CD4-positive, alpha-beta T cell treated with Interleukin-6 at 100 ng/mL for 8 hours (primary cell): ENCODE data around the gene POLR1F.
"Not testable (repeated sequence)": the region's sequence is repeated elsewhere in the genome, so short reads cannot be mapped to it uniquely, and the experiment has no call there.

Experiments
- DNase-seq: peaks from one replicate; pipeline ENCODE4 v3.0.0-alpha.2; 2020; ENCODE audit warnings: mixed read lengths, low spot score

Gene POLR1F, protein sequence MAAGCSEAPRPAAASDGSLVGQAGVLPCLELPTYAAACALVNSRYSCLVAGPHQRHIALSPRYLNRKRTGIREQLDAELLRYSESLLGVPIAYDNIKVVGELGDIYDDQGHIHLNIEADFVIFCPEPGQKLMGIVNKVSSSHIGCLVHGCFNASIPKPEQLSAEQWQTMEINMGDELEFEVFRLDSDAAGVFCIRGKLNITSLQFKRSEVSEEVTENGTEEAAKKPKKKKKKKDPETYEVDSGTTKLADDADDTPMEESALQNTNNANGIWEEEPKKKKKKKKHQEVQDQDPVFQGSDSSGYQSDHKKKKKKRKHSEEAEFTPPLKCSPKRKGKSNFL

DNA sequence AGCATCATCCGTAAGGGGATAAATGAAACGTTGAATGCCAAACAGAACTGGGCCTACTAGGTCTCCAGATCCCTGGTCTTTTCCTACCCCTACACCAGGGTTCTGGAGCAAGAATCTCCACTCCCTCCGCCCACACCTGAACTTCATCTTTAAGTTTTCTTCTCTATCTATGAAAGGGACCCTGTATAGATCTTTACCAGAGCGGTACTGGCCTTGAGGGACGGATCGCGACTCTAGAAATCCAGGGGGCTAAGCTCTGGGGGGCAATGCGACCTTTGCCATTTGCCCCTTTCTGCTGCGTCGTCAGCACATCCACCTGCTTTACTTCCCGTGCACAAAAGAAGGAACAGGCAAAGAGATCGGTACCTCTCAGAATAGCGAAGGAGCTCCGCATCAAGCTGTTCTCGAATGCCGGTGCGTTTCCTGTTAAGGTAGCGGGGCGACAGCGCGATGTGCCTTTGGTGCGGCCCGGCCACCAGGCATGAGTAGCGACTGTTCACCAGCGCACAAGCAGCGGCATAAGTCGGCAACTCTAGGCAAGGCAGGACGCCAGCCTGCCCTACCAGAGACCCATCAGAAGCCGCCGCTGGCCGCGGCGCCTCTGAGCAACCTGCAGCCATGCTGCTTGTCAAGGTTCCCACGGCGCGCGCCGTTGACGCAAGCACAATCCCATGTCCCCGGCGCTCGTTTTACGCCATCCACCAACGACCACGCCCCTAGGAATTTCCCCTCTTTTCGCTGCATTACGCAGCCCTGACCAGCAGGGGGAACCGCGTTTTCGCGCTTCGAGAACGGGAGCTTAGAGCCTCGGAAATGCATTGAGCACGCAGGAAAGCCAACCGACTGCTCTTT lies at the start of gene POLR1F:
Gene POLR1F (minus strand): TSS at position 641 of the 852 bp plus-strand sequence. CDS start 21 bp downstream, at position 620.
- DNase-seq = peak; percentile 92

DNA sequence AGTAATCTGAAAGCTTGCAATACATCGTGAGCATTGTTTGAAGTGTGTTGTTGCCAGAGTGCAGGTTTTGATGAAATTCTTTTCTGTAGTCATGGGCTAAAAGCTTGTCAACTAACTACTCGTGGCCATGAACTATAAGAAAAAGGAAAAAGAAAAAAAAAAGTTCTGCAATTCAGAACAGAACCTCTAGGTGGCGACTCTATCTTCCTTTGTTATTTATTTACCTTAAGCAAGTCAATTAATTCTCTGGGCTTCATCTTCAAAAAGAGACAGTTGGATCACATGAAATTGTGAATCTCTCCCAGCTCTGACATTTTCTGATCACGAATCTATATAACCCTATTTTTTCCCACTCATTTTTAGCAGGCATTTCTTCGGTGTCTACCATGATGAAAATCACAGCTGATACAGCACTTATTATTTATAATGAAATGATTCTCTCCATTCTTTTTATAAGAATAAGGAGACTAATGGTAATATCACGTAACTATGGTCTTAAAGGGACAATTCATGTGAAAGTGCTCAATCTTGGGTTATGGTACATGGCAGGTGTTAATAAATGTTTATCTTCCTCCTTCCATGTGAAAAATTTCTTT lies 45.8 kb upstream of the POLR1F start:
- DNase-seq = no peak

DNA sequence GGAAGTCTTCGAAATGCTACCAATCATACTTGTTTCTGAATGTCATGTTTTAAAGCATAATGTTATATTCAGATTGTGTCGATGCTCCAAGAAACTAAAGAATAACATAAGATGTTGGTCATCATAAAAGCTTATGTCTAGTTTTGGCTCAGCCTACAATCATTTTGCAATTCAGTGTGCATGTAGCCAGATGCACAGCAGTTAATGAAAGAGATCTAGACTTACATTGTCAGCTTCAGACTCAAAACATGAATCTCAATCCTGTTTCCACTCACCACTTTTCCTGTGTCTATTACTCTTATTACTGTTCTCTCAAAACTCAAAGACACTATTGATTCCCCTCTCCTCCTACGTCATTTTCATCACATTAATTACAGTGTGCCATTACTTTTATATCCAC lies 43.2 kb upstream of the POLR1F start:
- DNase-seq = no peak

DNA sequence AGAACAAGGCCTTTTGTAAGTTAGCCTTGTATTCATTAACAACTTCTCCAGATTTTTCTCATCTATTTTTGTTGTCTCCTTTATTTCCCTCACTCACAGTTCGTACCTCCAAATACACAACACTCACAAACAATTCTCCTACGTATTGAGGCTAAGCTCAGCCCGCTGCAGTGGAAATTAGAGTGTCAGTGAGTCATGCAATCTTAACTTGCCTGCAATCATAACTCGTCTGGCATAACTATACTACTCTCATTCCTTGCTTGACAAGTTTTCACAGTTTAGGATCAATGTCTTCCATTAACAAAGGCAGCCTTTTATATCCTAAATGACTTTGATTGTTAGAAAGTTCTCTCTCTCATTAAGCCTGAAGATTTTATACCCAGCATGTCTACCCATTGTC lies 40.8 kb upstream of the POLR1F start:
- no peak for DNase-seq

DNA sequence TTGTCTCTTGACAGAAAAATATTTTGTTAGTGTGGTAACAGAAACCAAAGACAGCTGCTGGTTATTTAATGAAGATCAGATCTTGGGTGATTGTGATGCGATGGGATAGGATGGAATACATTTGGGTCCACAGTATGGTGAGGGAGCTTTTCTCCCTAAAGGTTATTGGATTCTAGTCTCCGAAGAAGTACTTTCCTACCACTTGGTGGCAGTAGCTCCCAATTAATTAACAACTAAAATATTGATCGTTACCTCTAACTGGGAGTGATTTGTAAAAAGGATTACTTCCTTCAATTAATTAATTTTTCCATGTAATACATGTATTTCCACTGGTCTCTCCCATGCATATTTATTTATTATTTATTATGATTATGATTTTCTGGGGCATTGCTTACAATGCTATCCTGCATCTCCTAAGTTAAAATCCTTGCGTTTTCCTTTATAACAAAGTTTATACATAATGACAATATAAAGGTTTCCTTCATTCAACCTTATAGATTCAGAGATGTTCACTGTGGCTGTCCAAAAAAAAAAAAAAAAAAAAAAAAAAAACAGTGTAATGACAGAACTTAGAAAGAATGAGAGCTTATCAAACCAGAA lies 39.0 kb upstream of the POLR1F start:
- DNase-seq = no peak

DNA sequence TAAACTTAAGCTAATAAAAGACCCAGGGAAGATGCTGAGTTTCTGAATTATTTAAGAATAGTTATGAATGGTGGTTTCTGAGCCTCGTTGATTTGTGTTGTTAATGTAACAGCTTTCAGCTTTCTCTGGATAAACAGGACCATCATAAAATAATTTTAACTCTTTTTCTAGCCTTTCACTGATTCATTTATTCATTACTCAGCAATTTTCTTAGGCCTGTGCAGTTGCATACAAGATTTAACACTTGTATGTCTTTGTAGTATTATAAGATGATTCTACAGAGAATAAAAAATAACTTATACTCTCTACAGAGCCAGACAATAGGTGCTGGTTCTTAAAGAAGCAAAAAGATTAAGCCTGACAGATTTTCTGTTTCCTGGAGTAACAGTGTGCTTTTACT lies 35.2 kb upstream of the POLR1F start:
- no peak for DNase-seq

DNA sequence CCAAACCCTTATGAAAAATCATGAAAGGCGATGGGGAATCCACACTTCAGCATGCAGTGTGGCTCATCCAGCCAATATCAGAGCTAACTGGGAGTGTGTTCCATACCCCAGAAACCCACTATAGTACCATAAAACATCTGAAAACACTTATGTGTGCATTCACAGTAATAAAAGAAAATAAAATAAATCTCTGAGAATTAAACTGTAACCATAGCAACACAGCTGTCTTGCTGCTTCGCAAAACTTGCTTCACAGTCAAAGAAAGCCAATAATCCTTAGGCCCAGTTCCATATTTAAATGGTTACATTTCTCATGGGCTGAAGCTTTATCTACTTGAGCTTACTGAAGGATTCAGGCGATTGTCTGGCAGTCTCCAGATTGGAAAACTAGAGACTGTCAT lies 19.9 kb upstream of the POLR1F start:
- DNase-seq = no peak

DNA sequence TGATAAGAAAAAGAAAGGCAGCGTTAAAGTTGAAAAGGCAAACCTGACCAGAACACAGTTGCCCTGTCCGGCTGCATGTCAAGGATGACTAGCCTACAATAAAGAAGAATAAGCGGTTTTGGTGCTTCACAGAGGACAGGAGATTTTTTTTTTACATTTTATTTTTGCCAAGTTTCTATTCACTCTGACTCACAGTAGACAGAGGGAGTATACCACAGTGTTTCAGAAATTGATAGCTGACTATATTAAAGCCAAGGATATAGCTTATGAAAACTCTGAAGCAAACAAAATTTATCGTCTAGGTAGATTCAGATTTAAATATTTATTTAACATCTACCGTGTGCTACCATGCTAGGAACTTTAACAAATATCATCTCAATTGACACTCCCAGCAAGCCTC lies 16.9 kb upstream of the POLR1F start:
- no peak for DNase-seq

DNA sequence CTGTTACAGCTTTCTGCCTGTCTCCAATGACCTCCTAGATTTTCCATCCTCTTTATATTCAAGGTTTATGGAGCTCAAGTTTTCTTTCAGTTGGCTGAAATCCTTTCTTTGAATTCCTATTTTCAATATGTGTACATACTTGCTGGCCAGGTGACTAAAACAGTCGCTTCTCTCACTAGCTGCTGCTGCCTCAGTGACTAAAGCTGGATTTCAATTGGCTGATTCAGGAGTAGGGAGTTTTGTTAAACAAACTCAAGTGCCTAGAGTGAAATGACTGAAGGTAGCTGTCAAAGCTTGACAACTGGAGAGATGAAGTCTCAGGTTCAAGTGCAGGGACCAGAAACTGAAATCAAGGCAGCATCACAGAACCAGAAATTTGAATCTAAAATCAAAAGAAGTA lies 6.7 kb upstream of the POLR1F start:
- DNase-seq = no peak

DNA sequence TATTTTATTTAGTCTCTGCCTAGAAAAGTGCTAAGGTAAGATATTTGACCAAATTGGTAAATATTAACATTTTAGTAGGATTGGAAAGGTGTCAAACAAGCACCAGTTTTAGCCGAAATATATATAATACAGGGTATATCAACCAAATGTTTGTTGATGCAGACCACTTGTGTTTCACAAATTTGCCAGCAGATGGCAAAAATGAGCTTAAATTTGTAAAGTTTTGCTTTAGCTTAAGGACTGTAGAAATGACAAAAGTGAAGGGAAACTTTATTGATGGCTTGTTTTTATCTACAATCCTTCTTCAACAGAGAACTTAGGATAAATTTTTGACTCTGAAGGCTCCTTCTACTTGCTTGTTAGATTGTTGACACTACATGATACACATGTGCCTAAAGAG lies 4.8 kb upstream of the POLR1F start:
- peak; percentile 44 for DNase-seq

DNA sequence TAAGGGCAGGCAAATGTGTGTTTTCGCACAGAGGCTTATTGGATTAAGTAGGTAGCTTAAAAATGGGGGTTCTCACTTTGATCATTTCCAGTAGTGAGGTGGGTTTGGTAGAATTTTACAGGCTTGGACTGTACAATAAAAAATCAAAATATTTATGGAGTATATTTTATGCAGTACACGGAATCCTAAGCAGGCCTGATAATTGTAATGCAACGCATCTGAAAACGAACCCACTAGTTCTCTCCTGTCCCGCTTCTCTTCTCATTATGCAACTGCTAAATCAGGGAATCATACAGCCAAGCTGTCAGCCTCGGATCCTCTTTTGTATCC lies 377 bp upstream of the POLR1F start:
- DNase-seq = no peak

DNA sequence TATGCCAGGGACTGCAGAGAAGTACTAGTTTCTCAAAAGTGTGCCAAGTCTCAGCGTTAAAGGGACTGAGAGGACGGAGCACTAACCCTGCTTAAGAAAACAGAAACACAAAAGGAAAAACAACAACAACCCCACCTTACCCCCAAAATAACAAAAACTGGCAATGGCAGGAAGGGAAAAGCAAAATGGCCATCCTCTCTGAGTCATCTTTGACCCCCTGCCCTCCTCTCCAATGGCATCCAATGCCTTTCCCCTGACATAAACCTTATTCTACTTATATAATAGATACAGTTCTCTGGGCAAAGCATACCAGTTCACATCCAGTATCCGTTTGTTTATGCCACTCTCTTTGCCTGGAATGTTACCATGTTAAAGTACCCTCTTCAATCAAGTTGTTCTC lies 1.6 kb downstream of the POLR1F start:
- DNase-seq = no peak

DNA sequence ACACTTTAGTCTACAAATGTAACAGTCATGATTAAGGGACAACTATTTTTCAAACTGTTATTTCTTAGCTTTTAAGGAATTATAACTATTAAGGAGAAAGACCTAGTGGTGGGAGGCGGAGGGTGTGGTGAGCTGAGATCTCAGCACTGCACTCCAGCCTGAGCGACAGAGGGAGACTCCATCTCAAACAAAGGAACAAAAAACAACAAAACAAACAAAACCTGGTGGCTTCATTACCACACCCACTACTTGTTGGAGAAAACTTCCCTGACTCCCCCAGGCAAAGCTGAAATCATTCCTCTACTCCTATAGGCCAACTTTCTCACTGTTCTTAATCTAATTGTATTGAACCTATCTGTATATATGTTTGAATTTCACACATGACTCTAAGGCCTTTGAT lies 3.2 kb downstream of the POLR1F start:
- no peak for DNase-seq

DNA sequence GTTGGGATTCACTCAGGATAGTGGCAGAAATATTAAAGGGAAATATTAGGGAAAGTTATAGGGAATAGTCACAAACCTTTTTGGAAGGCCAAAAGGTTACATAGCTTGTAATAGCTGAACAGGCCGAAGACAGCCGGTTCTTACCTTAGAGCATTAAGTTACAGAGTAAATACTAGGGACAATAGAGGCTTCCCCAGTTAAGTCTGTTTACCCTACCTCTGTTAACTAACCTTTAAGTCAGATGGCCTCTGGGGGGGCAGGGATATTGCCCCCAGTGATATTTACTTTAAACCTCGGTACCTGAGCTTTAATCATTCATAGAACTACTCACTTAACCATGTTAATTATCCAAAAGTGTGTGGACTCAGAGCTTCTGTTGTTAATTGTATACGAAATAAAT lies 7.4 kb downstream of the POLR1F start:
- DNase-seq = no peak

DNA sequence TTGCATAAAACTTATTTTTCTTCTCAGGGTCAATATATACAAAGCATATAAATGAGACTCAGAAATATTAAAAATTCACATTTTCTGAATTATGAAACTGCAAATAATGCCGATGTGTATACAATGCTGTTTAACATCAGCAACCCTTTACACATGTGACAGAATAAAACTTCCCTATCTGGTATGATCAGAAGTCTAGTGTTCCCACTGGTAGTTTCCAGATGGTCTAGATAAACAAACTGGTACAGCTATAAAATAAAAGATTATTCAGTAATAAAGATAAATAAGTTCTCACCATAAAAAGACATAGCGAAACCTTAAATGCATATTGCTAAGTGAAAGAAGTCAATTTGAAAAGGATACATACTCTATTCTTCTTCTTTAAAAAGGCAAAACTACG lies 7.9 kb downstream of the POLR1F start:
- DNase-seq = no peak

DNA sequence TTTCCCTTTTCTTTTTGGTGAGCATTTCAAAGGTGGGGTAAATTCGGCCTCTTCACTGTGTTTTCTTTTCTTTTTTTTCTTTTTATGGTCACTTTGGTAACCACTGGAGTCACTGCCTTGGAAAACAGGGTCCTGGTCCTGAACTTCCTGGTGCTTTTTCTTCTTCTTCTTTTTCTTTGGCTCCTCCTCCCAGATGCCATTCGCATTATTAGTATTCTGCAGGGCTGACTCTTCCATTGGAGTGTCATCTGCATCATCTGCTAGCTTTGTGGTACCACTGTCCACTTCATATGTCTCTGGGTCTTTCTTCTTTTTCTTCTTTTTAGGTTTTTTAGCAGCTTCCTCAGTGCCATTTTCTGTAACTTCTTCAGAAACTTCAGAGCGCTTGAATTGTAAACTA lies 10.5 kb downstream of the POLR1F start:
- no peak for DNase-seq

DNA sequence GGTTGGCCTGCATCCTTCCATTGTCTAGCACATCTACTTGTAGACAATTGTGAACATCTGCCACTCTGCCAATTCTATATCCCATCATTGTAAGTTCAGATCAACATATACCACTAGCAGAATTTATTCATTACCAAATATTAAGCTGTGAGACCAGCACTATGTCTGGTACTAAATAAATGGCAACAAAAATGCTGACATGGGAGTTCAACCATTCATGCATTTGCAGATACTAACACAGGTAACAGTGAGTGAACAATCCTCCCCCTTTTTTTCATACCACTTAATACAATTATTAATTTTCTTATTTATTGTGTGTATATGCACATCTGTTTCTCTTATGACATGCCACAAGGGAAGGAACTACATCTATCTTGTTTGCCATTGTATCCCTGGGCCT lies 11.9 kb downstream of the POLR1F start:
- DNase-seq = no peak

DNA sequence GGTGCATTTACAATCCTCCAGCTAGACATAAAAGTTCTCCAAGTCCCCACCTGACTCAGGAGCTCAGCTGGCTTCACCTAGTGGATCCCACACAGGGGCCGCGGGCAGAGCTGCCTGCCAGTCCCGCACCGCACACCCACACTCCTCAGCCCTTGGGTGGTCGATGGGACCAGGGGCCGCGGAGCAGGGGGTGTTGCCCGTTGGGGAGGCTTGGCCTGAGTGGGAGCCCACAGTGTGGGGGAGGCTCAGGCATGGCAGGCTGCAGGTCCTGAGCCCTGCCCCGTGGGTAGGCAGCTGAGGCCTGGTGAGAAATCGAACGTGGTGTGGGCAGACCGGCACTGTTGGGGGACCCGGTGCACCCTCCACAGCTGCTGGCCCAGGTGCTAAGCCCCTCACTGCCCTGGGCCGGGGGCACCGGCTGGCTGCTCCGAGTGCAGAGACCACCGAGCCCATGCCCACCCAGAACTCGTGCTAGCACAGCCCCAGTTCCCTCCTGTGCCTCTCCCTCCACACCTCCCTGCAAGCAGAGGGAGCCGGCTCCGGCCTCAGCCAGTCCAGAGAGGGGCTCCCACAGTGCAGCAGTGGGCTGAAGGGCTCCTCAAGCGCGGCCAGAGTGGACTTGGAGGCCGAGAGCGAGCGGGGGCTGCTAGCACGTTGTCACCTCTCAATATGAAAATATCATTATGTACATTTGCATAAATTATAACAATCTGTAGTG lies 16.6 kb downstream of the POLR1F start:
- no peak for DNase-seq

DNA sequence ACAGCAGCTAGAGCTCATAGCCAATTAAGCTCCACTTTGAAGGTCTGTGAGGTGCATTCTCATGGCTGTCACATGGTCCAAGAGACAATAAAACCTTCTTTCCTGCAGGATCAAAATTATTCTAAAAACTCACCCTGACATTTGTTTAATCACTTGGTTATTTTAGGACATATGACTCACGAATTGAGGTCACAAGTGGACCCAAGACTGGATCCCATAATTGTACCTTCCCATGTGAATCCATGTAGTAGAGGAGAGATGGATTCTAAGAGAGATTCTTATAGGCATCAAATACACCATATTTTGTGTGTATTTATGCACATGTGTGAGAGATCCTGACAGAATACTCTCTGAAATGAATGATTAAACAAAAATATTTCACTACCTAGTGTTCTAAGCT lies 18.1 kb downstream of the POLR1F start:
- DNase-seq = no peak

DNA sequence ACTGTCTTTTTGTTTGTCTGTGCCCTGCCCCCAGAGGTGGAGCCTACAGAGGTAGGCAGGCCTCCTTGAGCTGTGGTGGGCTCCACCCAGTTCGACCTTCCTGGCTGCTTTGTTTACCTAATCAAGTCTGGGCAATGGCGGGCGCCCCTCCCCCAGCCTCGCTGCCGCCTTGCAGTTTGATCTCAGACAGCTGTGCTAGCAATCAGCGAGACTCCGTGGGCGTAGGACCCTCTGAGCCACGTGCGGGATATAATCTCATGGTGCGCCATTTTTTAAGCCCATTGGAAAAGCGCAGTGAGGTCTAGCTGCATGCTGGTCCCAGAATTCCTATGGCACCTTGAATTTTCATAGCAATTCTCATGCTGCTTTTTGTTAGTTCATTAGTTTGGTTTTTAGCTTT lies 19.7 kb downstream of the POLR1F start:
- DNase-seq = not testable (repeated sequence)

DNA sequence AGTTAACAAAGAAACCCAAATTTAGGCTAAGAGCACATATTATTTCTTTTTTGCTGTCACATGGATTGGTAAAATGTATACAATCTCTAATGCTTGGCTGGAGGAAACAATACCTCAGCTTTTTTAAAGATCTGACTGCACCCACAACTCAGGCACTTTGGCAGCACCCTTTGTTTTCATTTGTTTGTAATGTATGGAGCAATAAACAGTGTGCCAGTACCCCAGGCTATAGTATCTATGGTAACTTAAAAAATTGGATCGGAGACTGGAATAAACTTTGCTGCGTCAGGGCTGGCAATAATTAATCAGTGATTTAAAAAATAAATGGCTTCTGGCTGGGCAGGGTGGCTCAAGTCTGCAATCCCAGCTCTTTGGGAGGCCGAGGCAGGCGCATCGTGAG lies 27.2 kb downstream of the POLR1F start:
- DNase-seq = no peak

DNA sequence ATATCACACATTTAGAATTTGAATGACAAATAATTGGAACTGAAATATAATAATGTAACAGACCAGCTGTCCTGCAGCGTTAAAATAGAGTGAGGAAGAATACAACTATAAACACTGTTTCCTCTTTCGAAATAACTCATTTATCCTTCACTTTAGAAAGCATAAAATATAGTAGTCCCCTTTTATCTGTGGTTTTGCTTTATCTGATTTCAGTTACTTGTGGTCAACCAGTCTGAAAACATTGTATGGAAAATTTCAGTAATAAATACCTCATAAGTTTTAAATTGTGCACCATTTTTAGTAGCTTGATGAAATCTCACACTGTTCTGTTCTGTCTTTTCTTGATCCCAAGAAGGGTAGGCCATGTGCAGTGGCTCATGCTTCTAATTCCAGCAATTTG lies 31.7 kb downstream of the POLR1F start:
- no peak for DNase-seq
